NAMALWA (cell line): ENCODE data around the gene ARHGAP12.
"Not testable (repeated sequence)": the region's sequence is repeated elsewhere in the genome, so short reads cannot be mapped to it uniquely, and the experiment has no call there.

Experiments
- DNase-seq: peaks from one replicate; pipeline ENCODE4 v3.0.0-alpha.2; 2015; ENCODE audit warnings: low spot score

Gene ARHGAP12

DNA sequence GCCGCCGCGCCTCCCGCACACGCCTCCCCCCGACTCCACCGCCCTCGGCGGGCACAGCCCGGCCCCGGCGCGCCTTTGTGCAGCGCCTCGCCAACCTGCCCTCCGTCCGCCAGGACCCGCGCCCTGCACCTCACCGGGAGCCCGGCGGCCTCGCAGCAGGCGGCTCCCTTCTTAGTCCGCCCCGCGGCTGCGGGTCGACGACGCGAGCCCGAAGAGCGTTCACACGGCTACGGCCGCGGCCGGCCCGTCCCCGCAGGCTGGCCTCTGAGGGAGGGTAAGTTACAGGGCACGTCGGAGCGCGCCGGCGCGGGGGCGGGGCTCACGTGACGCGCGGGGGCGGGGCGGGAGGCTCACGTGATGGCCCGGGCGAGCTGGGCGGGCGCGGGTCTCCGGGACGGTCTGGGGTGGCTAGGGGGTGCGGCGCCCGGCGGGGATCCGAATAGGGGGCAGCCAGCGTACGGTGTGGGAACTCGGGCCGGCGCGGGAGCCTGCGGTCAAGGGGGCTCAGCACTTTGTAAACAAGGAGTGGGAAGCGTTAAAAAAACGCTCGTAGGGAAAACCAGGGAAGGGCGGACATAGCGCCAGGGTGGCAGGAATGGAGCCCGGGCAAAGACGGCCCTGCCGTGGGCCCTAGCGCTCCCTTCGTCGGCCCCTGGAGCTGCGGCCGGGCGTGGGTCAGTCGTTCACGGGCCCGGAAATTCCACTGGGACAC lies at the start of gene ARHGAP12:
TSS of gene ARHGAP12 (minus strand) at position 283 of the 712 bp plus-strand sequence. CDS start 19,976 bp downstream, outside the sequence.
- peak; percentile 85 for DNase-seq

- DNase-seq: no peak
Observed at GRCh38 chr10:31978156-31978483, 49.5 kb upstream of the ARHGAP12 start.

DNA sequence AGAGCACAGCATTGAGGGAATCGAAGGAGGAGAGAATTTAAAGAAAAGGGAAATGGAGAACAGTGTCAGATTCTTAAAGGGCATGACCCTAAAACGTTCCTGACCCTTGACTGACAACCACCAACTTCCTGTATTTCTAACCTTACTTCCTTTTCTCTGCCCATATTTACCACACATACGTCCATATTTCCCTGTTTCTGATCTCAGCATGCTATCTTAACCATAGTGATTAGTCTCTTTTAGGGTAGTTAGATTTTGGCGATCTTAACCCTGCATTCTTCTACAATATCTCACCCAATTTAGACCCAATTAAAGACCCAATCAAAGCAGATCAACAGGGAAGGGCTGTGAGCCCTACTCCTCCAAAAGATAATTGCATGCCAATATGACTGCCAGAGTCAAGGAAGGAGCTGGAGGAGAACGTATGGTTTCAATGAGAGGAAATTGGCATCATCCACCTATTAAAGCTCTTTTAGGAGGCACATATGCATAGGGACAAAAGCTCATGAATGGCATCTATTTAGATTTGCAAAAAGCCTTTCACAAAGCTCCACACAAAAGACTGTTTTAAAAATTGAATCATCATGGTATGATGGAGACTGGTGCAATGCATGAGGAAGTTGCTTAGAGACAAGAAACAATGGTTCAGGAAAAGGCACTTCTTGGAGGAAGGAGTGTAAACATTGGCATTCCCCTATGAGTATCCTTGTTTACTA lies 49.0 kb upstream of the ARHGAP12 start:
- no peak for DNase-seq

DNA sequence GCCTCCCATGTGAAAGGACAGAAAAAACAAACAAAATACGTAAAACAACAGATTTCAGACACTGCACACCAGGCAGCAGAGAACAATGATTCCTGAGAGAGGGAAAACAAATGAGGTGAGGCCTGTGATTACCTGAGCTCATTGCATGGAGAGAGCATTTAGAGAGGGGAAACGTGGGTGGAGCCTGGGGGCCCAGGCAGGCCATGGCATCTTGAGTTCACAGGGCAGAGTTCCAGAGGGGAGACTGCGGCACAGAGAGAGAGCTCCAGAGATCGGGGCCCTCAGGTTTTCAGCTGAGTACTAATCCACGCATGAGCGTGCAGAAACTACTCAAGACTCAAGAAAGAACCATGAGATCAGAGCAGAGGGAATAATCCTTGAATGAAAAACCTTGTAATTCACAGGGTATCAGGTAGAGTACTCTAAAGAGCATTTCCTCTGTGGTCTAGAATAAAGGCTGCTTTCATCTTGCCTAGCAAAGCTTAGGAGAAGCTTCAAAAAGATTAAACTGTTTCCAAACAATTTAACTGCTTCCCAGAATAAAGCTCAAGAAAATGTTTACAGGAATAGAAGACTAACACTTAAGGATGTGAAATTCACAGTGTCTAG lies 46.6 kb upstream of the ARHGAP12 start:
- no peak for DNase-seq

DNA sequence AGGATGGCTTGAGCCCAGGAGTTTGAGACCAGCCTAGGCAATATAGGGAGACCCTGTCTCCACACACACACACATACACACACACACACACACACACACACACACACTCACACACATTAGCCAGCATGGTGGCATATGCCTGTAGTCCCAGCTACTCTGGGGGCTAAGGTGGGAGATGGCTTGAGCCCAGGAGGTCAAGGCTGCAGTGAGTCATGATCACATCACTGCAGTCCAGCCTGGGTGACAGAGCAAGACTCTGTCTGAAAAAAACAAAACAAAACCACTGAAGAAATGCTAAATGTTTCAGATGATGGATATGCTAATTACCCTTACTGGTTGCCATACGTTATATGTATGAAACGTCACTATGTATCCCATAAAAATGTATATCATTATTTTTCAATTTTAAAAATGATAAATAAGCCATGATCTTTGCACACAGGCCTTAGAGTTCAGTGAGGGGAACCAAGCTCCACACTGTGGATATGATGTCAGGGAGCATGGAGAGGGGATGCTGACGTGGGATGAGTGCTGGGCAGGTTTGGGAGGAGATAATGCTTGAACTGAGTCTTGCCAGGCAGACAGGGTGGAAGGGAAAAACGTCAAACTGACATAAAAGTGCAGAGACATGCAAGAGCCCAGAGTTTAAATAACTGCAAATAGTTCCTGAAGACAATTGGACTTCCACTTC lies 45.9 kb upstream of the ARHGAP12 start:
- no peak for DNase-seq

DNA sequence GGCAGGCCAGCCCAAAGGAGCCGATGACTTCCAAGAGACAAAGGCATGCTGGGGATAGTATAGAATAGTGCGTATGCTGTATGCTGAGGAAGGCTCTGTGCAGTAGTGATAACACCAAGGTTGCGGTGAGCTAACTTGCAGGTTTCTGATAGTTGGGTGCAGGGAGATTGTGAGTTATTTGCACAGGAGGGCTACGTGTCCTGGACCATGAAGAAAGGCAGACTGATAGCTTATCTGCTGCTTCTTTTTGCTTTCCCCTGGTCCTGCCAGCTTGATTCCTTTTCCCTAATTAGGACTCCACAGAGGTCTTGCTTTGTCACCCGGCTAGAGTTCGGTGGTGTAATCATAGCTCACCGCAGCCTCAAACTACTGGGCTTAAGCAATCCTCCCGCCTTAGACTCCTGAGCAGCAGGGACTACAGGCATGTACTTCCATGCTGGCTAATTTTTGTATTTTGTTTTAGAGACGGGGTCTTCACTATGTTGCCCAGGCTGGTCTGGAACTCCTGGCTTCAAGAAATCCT lies 43.9 kb upstream of the ARHGAP12 start:
- DNase-seq: no peak

- DNase-seq: not testable (repeated sequence)
Observed at GRCh38 chr10:31969847-31970246, 41.2 kb upstream of the ARHGAP12 start.

DNA sequence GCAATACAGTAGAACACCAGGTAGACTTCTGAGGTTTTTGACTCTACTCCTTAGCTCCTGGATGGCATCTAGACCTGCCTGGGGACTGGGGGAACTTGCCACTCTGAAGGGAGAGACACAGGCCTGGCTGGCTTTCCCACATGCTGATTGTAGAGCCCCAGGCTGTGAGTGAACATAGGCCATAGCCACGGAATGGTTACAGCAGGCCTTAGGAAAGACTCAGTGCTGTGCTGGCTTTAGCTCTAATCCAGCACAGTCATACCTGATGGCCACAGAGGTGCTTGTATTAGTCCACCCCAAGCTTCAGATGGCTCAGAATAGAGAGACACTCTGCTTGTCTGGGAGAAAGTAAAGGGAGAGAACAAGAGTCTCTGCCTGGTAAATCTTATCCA lies 35.0 kb upstream of the ARHGAP12 start:
- no peak for DNase-seq

GRCh38 chr10:31962826-31963588 lies 34.4 kb upstream of the ARHGAP12 start:
- DNase-seq: no peak

GRCh38 chr10:31961277-31962074 lies 32.8 kb upstream of the ARHGAP12 start:
- peak; percentile 64 for DNase-seq

GRCh38 chr10:31959461-31960173 lies 31.0 kb upstream of the ARHGAP12 start:
- no peak for DNase-seq

- DNase-seq: no peak
Observed at GRCh38 chr10:31958856-31959255, 30.2 kb upstream of the ARHGAP12 start.

- no peak for DNase-seq
Observed at GRCh38 chr10:31956200-31956946, 27.7 kb upstream of the ARHGAP12 start.

DNA sequence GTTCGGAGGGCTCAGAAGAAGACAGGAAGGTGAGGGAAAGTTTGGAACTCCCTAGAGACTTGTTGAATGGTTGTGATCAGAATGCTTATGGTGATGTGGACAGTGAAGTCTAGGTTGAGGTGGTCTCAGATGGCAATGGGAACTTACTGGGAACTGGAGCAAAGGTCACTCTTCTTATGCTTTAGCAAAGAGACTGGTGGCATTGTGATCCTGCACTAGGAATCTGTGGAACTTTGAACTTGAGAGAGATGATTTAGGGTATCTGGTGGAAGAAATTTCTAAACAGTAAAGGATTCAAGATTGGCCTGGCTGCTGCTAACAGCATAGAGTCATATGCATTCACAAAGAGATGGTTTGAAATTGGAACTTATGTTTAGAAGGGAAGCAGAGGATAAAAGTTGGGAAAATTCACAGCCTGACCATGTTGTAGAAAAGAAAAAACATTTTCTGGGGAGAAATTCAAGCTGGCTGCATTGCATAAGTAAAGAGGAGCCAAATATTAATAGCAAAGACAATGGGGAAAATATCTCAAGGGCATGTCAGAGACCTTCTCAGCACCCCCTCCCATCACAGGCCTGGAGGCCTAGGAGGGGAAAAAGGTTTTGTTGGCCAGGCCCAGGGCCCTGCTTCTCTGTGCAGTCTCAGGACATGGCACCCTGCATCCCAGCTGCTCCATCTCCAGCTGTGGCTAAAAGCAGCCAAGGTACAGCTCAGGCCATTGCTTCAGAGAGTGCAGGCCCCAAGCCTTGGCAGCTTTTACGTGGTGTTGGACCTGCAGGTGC lies 26.0 kb upstream of the ARHGAP12 start:
- no peak for DNase-seq

- DNase-seq: no peak
Observed at GRCh38 chr10:31953480-31953879, 24.8 kb upstream of the ARHGAP12 start.

GRCh38 chr10:31953080-31953479 lies 24.4 kb upstream of the ARHGAP12 start:
- no peak for DNase-seq

GRCh38 chr10:31952066-31952465 lies 23.4 kb upstream of the ARHGAP12 start:
- no peak for DNase-seq

DNA sequence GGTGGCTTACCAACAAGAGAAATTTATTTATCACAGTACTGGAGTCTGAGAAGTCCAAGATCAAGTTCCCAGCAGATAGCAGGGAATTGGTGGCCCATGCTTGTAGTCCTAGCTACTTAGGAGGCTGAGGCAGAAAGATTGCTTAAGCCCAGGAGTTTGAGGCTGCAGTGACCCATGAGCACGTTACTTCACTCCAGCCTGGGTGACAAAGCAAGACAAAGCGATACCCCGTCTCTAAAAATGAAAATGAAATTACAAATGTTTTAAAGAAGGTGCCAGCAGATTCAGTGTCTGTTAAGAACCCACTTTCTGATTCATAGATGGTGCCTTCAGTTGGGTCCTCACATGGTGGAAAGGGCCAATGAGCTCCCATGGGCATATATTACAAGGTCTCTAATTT lies 20.6 kb upstream of the ARHGAP12 start:
- DNase-seq: no peak

GRCh38 chr10:31948021-31948420 lies 19.4 kb upstream of the ARHGAP12 start:
- no peak for DNase-seq
